ENCODE data around the gene OLIG1.

OLIG1 gene

GRCh38 chr21:33042812-33043211 lies 27.1 kb upstream of the OLIG1 start:
- Histone ChIP-seq H3K9ac (ENCODE audit: low read length) (no peak overlapping the region), H3K4me2 (ENCODE audit: low read length) (no peak overlapping the region), H4K20me1 (ENCODE audit: insufficient read depth, low read length) (no peaks in the 10 kb centered on the region), H3K9me3 (ENCODE audit: insufficient read depth, low read length) (no peaks in the 10 kb centered on the region), H3K27ac (ENCODE audit: low read length) (no peak overlapping the region), H3K79me2 (ENCODE audit: low read length) (no peaks in the 10 kb centered on the region), H3K27me3 (ENCODE audit: low read depth, low read length) (peaks cover 6% of the 10 kb centered on the region; the same call in 1 of the 2 replicates), H2AFZ (ENCODE audit: low read depth, low read length) (no peak overlapping the region), H3K4me1 (ENCODE audit: low read length) (no peaks in the 10 kb centered on the region), H3K4me3 (ENCODE audit: low read length) (no peak overlapping the region), H3K36me3 (replicated peaks; ENCODE audit: low read depth, low read length) (no peaks in the 10 kb centered on the region)
- TF ChIP-seq CTCF (IDR thresholded peaks at IDR 0.05; ENCODE audit: low read depth, low read length) (no peak), EZH2phosphoT487 (IDR thresholded peaks at IDR 0.05; ENCODE audit: low read depth) (no peak)

- Histone ChIP-seq H3K36me3 (replicated peaks; ENCODE audit: low read depth, low read length) (no peaks in the 10 kb centered on the region), H2AFZ (ENCODE audit: low read depth, low read length) (no peak overlapping the region), H3K9me3 (ENCODE audit: insufficient read depth, low read length) (no peaks in the 10 kb centered on the region), H3K9ac (ENCODE audit: low read length) (no peak overlapping the region), H3K4me3 (ENCODE audit: low read length) (no peak overlapping the region), H3K79me2 (ENCODE audit: low read length) (no peaks in the 10 kb centered on the region), H3K27ac (ENCODE audit: low read length) (no peak overlapping the region), H3K4me1 (ENCODE audit: low read length) (no peaks in the 10 kb centered on the region), H3K4me2 (ENCODE audit: low read length) (no peak overlapping the region), H3K27me3 (ENCODE audit: low read depth, low read length) (peaks cover 10% of the 10 kb centered on the region; the same call in 1 of the 2 replicates), H4K20me1 (ENCODE audit: insufficient read depth, low read length) (no peaks in the 10 kb centered on the region)
- TF ChIP-seq CTCF (IDR thresholded peaks at IDR 0.05; ENCODE audit: low read depth, low read length) (no peak), EZH2phosphoT487 (IDR thresholded peaks at IDR 0.05; ENCODE audit: low read depth) (no peak)
These were observed 23.5 kb upstream of the OLIG1 start for GRCh38 chr21:33046455-33046854.

GRCh38 chr21:33047231-33047630 lies 22.7 kb upstream of the OLIG1 start:
- Histone ChIP-seq H3K9ac (ENCODE audit: low read length) (no peak overlapping the region), H3K79me2 (ENCODE audit: low read length) (no peaks in the 10 kb centered on the region), H2AFZ (ENCODE audit: low read depth, low read length) (no peak overlapping the region), H4K20me1 (ENCODE audit: insufficient read depth, low read length) (no peaks in the 10 kb centered on the region), H3K4me3 (ENCODE audit: low read length) (no peak overlapping the region), H3K4me2 (ENCODE audit: low read length) (no peak overlapping the region), H3K9me3 (ENCODE audit: insufficient read depth, low read length) (no peaks in the 10 kb centered on the region), H3K27me3 (ENCODE audit: low read depth, low read length) (peaks cover 10% of the 10 kb centered on the region; the same call in 1 of the 2 replicates), H3K4me1 (ENCODE audit: low read length) (no peaks in the 10 kb centered on the region), H3K27ac (ENCODE audit: low read length) (no peak overlapping the region), H3K36me3 (replicated peaks; ENCODE audit: low read depth, low read length) (no peaks in the 10 kb centered on the region)
- TF ChIP-seq CTCF (IDR thresholded peaks at IDR 0.05; ENCODE audit: low read depth, low read length) (no peak), EZH2phosphoT487 (IDR thresholded peaks at IDR 0.05; ENCODE audit: low read depth) (no peak)

GRCh38 chr21:33051925-33052324 lies 18.0 kb upstream of the OLIG1 start:
- Histone ChIP-seq H3K4me3 (ENCODE audit: low read length) (no peak overlapping the region), H3K27me3 (ENCODE audit: low read depth, low read length) (peaks cover 4% of the 10 kb centered on the region; the same call in 1 of the 2 replicates), H3K9me3 (ENCODE audit: insufficient read depth, low read length) (no peaks in the 10 kb centered on the region), H2AFZ (ENCODE audit: low read depth, low read length) (no peak overlapping the region), H3K4me2 (ENCODE audit: low read length) (no peak overlapping the region), H3K4me1 (ENCODE audit: low read length) (no peaks in the 10 kb centered on the region), H3K27ac (ENCODE audit: low read length) (no peak overlapping the region), H3K79me2 (ENCODE audit: low read length) (no peaks in the 10 kb centered on the region), H3K9ac (ENCODE audit: low read length) (no peak overlapping the region), H3K36me3 (replicated peaks; ENCODE audit: low read depth, low read length) (no peaks in the 10 kb centered on the region), H4K20me1 (ENCODE audit: insufficient read depth, low read length) (no peaks in the 10 kb centered on the region)
- TF ChIP-seq CTCF (IDR thresholded peaks at IDR 0.05; ENCODE audit: low read depth, low read length) (no peak), EZH2phosphoT487 (IDR thresholded peaks at IDR 0.05; ENCODE audit: low read depth) (no peak)
